OCI-LY1 (cell line): Measurements from ENCODE around the gene KIAA0040.

Source experiments
- EZH2 ChIP-seq: fragments of 200-600 bp; sonication (generic), shearing (Covaris generic); IDR thresholded peaks from 2 replicates; pipeline ENCODE4 v1.8.0; 2017; ENCODE audit warnings: borderline replicate concordance, mixed run types, mild to moderate bottlenecking, antibody characterized with exemption, low read length, moderate library complexity, mixed read lengths
- TF ChIP-seq, protein P1 (sequence below): fragments of 200-600 bp; sonication (generic), shearing (Covaris generic); IDR thresholded peaks from 2 replicates; pipeline ENCODE4 v1.5.1; 2017; ENCODE audit warnings: mild to moderate bottlenecking, antibody characterized with exemption, low read length, moderate library complexity, mixed read lengths

DNA sequence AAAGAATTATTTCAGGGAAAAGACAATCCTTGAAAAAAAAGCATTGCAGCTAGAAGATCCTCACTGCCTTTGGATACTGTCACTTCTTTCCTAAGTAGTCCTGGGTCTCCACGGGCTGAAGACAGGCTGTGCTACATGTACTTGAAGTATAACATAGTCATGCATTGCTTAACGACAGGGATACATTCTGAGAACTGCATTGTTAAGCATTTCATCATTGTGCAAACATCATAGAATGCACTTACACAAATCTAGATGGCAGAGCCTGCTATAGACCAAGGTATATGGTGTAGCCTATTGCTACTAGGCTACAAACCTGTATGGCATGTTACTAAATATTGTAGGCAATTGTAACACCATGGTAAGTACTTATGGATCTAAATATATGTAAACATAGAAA is 54.0 kb downstream of the KIAA0040 start:
- TF ChIP-seq, protein P1, sequence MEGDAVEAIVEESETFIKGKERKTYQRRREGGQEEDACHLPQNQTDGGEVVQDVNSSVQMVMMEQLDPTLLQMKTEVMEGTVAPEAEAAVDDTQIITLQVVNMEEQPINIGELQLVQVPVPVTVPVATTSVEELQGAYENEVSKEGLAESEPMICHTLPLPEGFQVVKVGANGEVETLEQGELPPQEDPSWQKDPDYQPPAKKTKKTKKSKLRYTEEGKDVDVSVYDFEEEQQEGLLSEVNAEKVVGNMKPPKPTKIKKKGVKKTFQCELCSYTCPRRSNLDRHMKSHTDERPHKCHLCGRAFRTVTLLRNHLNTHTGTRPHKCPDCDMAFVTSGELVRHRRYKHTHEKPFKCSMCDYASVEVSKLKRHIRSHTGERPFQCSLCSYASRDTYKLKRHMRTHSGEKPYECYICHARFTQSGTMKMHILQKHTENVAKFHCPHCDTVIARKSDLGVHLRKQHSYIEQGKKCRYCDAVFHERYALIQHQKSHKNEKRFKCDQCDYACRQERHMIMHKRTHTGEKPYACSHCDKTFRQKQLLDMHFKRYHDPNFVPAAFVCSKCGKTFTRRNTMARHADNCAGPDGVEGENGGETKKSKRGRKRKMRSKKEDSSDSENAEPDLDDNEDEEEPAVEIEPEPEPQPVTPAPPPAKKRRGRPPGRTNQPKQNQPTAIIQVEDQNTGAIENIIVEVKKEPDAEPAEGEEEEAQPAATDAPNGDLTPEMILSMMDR = no peak
- no peak for TF ChIP-seq EZH2
